Measurements from ENCODE around the gene ISX. TPM values are rescaled to one million over a fixed set of nuclear protein-coding genes. Genes with fewer than 3 reads are reported as not detected.

ISX gene
- 0.23 and 0.28 TPM in 2 replicates for total RNA-seq (2011; cell fraction: chromatin; rRNA removed; ENCODE audit: low replicate concordance)
- 0.39 and 0.50 TPM in 2 replicates for total RNA-seq (2011; cell fraction: nucleolus; rRNA removed)
- total RNA-seq (2011; cell fraction: nucleoplasm; rRNA removed) = 0.23 and 0.51 TPM in 2 replicates
- total RNA-seq (2014; rRNA removed) = 0.05 and 0.16 TPM in 2 replicates
- 0.06 and 0.07 TPM in 2 replicates for total RNA-seq (2014; rRNA removed; fragmentation: Illumina TruSeq; extraction: Trizol)
- 0.19 and 0.36 TPM in 2 replicates for total RNA-seq (2015; rRNA removed; fragmentation: Illumina TruSeq; extraction: Trizol)
- total RNA-seq (2021) = 0.07 and 0.18 TPM in 2 replicates
- polyA plus RNA-seq (2011; rRNA removed) = 0.08 and 0.25 TPM in 2 replicates
- polyA plus RNA-seq (2011; cell fraction: cytosol; rRNA removed) = 0.13 and 0.42 TPM in 2 replicates
- 0.04 and 0.18 TPM in 2 replicates for polyA plus RNA-seq (2011; cell fraction: nucleus; rRNA removed)
- polyA plus RNA-seq (2012) = 0.39 and 0.76 TPM in 2 replicates
- 0.09 TPM in 1 of 2 replicates, not detected in the other for polyA plus RNA-seq (2014; fragmentation: Illumina TruSeq; extraction: Trizol)
- polyA plus RNA-seq (2014; fragmentation: Nextera tagmentation; extraction: Ambion mirVana) = under 1 TPM; 0.03 to 0.06 TPM
- 0.11 and 0.12 TPM in 2 replicates for polyA plus RNA-seq (2014; rRNA removed)
- polyA minus RNA-seq (2011; rRNA and poly(A)+ RNA removed) = 0.15 and 0.28 TPM in 2 replicates
- 0.38 TPM in 1 of 2 replicates, not detected in the other for polyA minus RNA-seq (2011; cell fraction: cytosol; rRNA and poly(A)+ RNA removed)
- 0.22 and 0.27 TPM in 2 replicates for polyA minus RNA-seq (2011; cell fraction: nucleus; rRNA and poly(A)+ RNA removed)
- percentile 18 among the genes with signal in this experiment for Bru-seq, nascent RNA
- BruChase-seq, experiment 1, labeled RNA remaining after a 2-hour chase = percentile 8 among the genes with signal in this experiment
- BruChase-seq, experiment 2, labeled RNA remaining after a 6-hour chase = not detected
- long read RNA-seq, experiment 1, partial matches to known transcripts = 0 of 2 reads
- long read RNA-seq, experiment 1, other reads (novel, unspliced or antisense) = 0 of 2 reads
- long read RNA-seq, experiment 2 = 0 reads
- long read RNA-seq, experiment 3 = 0 reads

DNA sequence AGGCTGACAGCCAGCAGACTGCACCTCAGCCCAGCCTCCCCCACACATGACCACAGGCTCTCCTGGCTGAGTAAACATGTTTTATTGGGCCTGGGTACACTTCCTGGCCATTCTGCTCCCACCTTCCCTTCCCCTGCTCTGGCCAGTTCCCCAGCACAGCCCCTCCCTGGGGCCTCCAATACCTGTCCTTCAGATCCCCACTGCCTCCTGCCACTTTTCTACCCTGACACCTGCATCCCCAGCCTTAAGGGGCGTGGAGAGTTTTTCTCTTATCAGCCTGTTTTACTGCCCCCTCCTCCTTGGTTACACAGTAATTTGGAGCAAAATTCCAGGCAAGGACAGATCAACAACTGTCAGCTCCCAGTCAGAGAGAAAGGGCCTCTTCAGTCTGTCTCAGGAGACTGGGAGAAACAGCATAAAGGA is at the start of gene ISX:
Gene ISX (plus strand): TSS at position 363 of the 423 bp plus-strand sequence. CDS start 930 bp downstream, outside the sequence.
- intact Hi-C loops (cut with micrococcal nuclease) = no loop called here
- Histone ChIP-seq H3K4me2 (ENCODE audit: insufficient read depth, low read length) (no peak within 1 kb of the TSS), H3K9ac (ENCODE audit: insufficient read depth in 1 of 2, low read depth in 2 of 2, low read length in 2 of 2) (peak within 1 kb of the TSS; percentile 25 to 68; a peak in 3 of 4 replicates)

More for the DNA sequence above, at the start of gene ISX:
- ChIA-PET POLR2A (interaction anchor here (0.6 kb wide), 1 partner anchor 133 kb away, joined by 3 read pairs; no protein-coding TSS in a partner anchor), CTCF (ENCODE audit: low intra/inter-chr PET ratio) (no interaction called here)
- ATAC-seq (peak; percentile 50), DNase-seq (ENCODE audit: extremely low read depth in 1 of 4, low spot score in 3 of 4) (peak in 3 of 4 experiments; percentile 8 to 18 (median 13)), FAIRE-seq (no peak)
- no peaks in the 10 kb centered on the region for H3K27me3 ChIP-seq (ENCODE audit: control insufficient read depth in 2 of 2, insufficient read depth in 2 of 2, low read length in 2 of 2)
- 20% methylated on average over 1 of the region's 1 CpG for WGBS (ENCODE audit: insufficient coverage, low coverage, missing lambda C conversion rate)
- in situ Hi-C loops (cut with MboI) = no loop called here
- no peaks in the 10 kb centered on the region for H3K79me2 ChIP-seq (ENCODE audit: control insufficient read depth, insufficient read depth, low read length)
- H3K4me3 ChIP-seq = no peak within 1 kb of the TSS
- BruUV-seq (replicated peaks) = no TSS peak
- 0 out of 3 replicates have a peak, but pooled peaks cover 4% of the 10 kb centered on the region for H3K36me3 ChIP-seq (ENCODE audit: control insufficient read depth, insufficient read depth, low read length)
- no peaks in the 10 kb centered on the region for H4K20me1 ChIP-seq (replicated peaks; ENCODE audit: control insufficient read depth, insufficient read depth, low read length)
- no peaks in the 10 kb centered on the region for H3K9me1 ChIP-seq (ENCODE audit: control insufficient read depth, insufficient read depth, low read length)
- H3K4me1 ChIP-seq (replicated peaks in 1 of 2; ENCODE audit: control insufficient read depth in 2 of 2, insufficient read depth in 2 of 2, low read length in 2 of 2) = peaks cover 16 to 21% of the 10 kb centered on the region in 2 experiments; a peak in 4 of 5 replicates
- peak within 1 kb of the TSS; percentile 40 for H2AFZ ChIP-seq (ENCODE audit: low read depth, low read length)
- no peaks in the 10 kb centered on the region for H3K9me3 ChIP-seq (replicated peaks; ENCODE audit: control insufficient read depth, insufficient read depth, low read depth, low read length)
- TF ChIP-seq ARID1B (IDR thresholded peaks at IDR 0.05) (peak; percentile 17; the same call in 1 of the 2 replicates), ZNF232 (CRISPR knock-in tag; IDR thresholded peaks at IDR 0.05) (no peak), ZNF217 (CRISPR knock-in tag; IDR thresholded peaks at IDR 0.05) (no peak), BDP1 (IDR thresholded peaks at IDR 0.05; ENCODE audit: insufficient read depth, insufficient read length) (no peak), ZNF785 (CRISPR knock-in tag; IDR thresholded peaks at IDR 0.05) (no peak), ATF3 (IDR thresholded peaks at IDR 0.05) (no peak), ATF3 (CRISPR knock-in tag; conservative IDR thresholded peaks at IDR 0.05) (no peak), FOXA3 (CRISPR knock-in tag; conservative IDR thresholded peaks at IDR 0.05 in 1 of 2, IDR thresholded peaks at IDR 0.05 in 1 of 2) (0 out of 4 replicates have a peak, but pooled peaks of 1 of the 2 experiments have one; percentile 8), U2AF1 (optimal IDR thresholded peaks at IDR 0.05; ENCODE audit: low read depth, low read length) (no peak), SREBF2 (CRISPR knock-in tag; IDR thresholded peaks at IDR 0.05) (no peak), CREB3 (tag; conservative IDR thresholded peaks at IDR 0.05; ENCODE audit: low read depth) (no peak)
- peak within 1 kb of the TSS; percentile 54; the same call in 2 of the 3 replicates for H3K27ac ChIP-seq (ENCODE audit: extremely low read depth, low read depth, low read length)
